ENCODE measurements around the gene CLEC7A. TPM values are rescaled to one million over a fixed set of nuclear protein-coding genes. Genes with fewer than 3 reads are reported as not detected.

Gene CLEC7A
- total and polyA plus RNA-seq, 8 donors, result 0.60 to 8.5 (median 1.1) TPM

DNA sequence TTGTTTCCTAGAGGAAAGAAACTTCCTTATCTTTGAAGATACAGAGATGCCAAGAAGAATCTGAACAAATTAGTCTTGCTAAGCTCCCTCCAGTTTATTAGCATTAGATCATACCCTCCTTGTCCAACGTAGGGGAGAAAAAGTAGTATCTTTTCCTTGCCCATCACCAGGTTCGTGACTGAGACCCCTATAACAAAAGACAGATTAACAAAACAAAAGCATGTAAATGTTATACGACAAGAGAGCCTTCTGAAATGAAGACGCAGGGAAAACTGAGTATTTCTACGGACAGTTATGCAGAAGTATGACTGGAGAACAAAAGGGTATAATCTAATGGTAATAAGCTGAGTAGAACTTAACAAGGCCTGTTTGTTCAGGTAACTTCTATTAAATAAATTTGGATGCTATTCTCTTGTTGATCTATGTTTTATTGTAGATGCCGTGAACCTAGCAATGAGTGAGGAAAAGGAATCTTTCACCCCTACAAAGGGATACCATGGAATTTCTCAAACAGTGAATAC lies 2.9 kb upstream of the CLEC7A start:
- WGBS, 2 donors, result 65 to 70% methylated on average over 6 of the region's 6 CpGs
- Histone ChIP-seq H3K36me3 (no peaks in the 10 kb centered on the region), H3K4me3 (no peak overlapping the region), H3K27ac (no peak overlapping the region), H3K4me1 (no peaks in the 10 kb centered on the region), H3K27me3 (no peaks in the 10 kb centered on the region), H3K9me3 (no peaks in the 10 kb centered on the region)
- intact Hi-C loops (cut with DNase I), result no loop called here
- TF ChIP-seq, protein P1, sequence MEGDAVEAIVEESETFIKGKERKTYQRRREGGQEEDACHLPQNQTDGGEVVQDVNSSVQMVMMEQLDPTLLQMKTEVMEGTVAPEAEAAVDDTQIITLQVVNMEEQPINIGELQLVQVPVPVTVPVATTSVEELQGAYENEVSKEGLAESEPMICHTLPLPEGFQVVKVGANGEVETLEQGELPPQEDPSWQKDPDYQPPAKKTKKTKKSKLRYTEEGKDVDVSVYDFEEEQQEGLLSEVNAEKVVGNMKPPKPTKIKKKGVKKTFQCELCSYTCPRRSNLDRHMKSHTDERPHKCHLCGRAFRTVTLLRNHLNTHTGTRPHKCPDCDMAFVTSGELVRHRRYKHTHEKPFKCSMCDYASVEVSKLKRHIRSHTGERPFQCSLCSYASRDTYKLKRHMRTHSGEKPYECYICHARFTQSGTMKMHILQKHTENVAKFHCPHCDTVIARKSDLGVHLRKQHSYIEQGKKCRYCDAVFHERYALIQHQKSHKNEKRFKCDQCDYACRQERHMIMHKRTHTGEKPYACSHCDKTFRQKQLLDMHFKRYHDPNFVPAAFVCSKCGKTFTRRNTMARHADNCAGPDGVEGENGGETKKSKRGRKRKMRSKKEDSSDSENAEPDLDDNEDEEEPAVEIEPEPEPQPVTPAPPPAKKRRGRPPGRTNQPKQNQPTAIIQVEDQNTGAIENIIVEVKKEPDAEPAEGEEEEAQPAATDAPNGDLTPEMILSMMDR (IDR thresholded peaks at IDR 0.05), result no peak
- FAIRE-seq (no peak), ATAC-seq (no peak), DNase-seq (no peak)

DNA sequence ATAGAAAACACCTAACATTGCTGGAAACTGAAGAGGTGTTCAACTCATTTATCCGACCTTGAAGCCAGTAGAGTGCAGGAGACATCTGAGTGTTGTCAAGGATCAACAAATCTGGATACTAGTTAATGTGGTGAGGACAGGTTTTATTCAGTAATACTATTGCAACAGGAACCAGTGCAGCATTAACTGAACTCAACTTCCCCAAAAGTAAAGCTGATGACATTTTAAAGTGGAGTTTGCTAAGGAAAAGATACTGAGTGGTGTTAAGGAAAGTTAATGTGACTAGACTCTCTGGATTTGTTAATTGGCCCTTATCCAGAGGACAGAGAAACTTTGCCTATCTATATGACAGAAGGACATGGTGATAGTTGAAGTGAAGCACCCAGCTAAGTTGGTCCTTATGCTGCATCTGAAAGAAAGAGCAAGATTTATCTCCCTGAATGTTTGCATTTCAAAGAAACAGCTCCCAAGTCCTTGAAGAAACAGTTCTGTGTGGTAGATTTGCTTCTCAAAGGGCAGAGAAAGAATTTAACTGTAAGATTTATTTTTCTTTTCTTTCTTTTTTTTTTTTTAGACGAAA lies 1.2 kb upstream of the CLEC7A start:
- H3K27ac ChIP-seq, result peak overlapping the region in 1 of 4 donors; percentile 5
- no peak overlapping the region for H3K4me3 ChIP-seq
- FAIRE-seq (no peak), DNase-seq (no peak), ATAC-seq (peak in 2 of 4 donors; percentile 41 to 42)
- no peaks in the 10 kb centered on the region for H3K36me3 ChIP-seq
- TF ChIP-seq, protein P1 (IDR thresholded peaks at IDR 0.05), result no peak
- 34 to 53% methylated on average over 2 of the region's 2 CpGs for WGBS, 2 donors
- H3K4me1 ChIP-seq, result no peaks in the 10 kb centered on the region
- intact Hi-C loops (cut with DNase I), result no loop called here
- H3K27me3 ChIP-seq, result no peaks in the 10 kb centered on the region
- H3K9me3 ChIP-seq, result no peaks in the 10 kb centered on the region

DNA sequence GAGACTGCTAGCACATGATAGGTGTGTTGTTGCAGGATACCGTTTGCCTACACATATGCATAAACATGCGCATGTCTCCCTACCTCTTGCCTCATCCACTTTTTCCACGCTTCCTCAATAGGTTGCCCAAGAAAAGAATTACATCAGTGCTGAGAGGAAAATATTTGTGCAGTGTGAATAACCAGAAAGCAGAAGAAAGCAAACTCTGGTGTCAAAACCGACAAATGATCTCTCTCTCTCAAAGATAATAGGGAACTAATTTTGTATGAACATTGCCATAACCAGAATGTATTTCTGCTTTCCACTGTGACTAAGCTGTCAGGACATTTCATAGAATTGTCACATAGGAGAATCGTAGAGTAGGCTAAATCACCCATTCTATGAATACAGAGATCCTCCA lies 1.3 kb downstream of the CLEC7A start:
- peak in 2 of 4 donors; percentile 70 for ATAC-seq
- FAIRE-seq, result no peak
- H3K4me1 ChIP-seq, result no peaks in the 10 kb centered on the region
- intact Hi-C loops (cut with DNase I), result no loop called here
- no peaks in the 10 kb centered on the region for H3K9me3 ChIP-seq
- no peaks in the 10 kb centered on the region for H3K36me3 ChIP-seq
- WGBS, 2 donors, result 53 to 60% methylated on average over 5 of the region's 5 CpGs
- no peak for DNase-seq
- TF ChIP-seq, protein P1 (IDR thresholded peaks at IDR 0.05), result no peak
- H3K27me3 ChIP-seq, result no peaks in the 10 kb centered on the region
- peak overlapping the region in 2 of 4 donors; percentile 48 to 62 for H3K27ac ChIP-seq
- H3K4me3 ChIP-seq, result peak overlapping the region in 1 of 4 donors; percentile 17

DNA sequence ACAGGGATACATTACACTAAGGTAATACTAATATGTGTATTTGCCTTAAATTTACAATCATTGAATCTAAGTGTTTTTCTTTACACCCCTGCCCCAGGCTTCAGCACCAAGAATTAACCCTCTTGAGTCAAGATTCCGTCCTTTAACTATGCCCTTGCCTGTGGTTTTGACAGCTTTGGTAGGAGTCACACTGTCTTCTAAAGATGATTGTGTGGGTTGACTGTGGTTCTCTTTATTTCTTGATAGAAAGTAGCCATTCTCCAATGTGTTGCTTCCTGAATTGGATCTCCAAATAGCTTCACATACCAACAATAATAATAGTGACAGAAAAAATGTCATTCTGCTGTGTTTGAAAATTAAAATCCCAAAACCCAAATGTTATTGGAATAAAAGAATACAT lies 3.6 kb downstream of the CLEC7A start:
- TF ChIP-seq, protein P1 (IDR thresholded peaks at IDR 0.05), result no peak
- FAIRE-seq (no peak), DNase-seq (no peak), ATAC-seq (no peak)
- intact Hi-C loops (cut with DNase I), result no loop called here
- H3K27ac ChIP-seq, result no peak overlapping the region
- H3K27me3 ChIP-seq, result no peaks in the 10 kb centered on the region
- H3K4me3 ChIP-seq, result no peak overlapping the region
- H3K36me3 ChIP-seq, result no peaks in the 10 kb centered on the region
- H3K4me1 ChIP-seq, result no peaks in the 10 kb centered on the region
- H3K9me3 ChIP-seq, result no peaks in the 10 kb centered on the region
- 38 to 42% methylated on average over 1 of the region's 1 CpG for WGBS, 2 donors

DNA sequence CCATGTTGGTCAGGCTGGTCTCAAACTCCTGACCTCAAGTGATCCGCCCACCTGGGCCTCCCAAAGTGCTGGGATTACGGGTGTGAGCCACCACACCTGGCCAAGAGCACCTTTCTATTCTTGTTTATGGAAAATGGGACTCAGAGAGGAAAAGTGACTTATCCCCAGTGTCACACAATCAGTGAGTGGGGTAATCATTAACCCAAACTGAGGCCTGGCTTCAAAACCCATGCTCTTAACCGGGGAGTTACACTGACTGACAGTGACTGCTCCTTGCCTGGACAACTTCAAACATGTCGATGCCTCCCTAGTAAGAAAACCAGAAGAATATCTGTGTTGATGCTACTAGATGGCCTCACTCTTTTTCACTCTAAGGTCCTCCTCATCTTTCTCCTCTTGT lies 7.3 kb downstream of the CLEC7A start:
- Histone ChIP-seq H3K36me3 (no peaks in the 10 kb centered on the region), H3K9me3 (no peaks in the 10 kb centered on the region), H3K4me1 (no peaks in the 10 kb centered on the region), H3K27ac (no peak overlapping the region), H3K4me3 (no peak overlapping the region), H3K27me3 (no peaks in the 10 kb centered on the region)
- FAIRE-seq, result no peak
- WGBS, 2 donors, result 48 to 55% methylated on average over 4 of the region's 4 CpGs
- no peak for ATAC-seq
- TF ChIP-seq, protein P1 (IDR thresholded peaks at IDR 0.05), result no peak
- intact Hi-C loops (cut with DNase I), result no loop called here
- DNase-seq, result no peak

Data from pancreas (tissue), 10 donors.